ENCODE results near the gene ILRUN. TPM values are rescaled to one million over a fixed set of nuclear protein-coding genes. Genes with fewer than 3 reads are reported as not detected.

ILRUN gene
- total and polyA plus RNA-seq, 9 of the 15 experiments (the other 6 are each of a cell fraction or from before 2014, with no cell fraction given) = 24.9 to 78.9 (median 53.4) TPM

DNA sequence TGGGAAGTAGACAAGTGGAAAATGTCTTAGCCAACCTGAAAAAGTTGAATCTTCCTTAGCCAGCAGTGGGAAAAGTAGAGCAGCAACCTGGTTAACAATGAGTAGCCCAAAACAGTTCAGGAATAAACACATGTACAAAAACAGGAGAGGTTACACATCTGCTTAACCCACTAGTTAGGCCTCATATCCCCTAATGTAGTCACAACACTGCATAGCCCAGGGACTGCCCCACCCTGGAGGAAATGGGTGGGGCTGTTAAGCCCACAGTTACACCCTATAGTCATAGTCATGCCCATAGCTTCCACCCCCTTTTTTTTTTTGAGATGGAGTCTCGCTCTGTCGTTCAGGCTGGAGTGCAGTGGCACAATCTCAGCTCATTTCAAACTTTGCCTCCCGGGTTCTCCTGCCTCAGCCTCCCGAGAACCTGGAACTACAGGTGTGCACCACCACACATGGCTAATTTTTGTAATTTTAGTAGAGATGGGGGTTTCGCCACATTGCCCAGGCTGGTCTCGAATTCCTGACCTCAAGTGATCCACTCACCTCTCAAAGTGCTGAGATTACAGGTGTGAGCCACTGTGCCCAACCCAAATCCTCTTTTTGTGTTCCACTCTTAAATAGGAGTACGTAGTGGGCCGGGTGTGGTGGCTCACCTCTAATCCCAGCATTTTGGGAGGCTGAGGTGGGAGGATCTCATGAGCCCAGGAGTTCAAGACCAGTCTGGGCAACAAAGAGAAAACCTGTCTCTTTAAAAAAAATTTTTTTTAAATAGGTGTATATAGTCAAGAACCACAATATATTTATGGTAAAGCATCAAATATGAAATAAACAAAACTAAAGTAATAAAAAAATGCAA, 24.5 kb downstream of the ILRUN start (continued):
- TF ChIP-seq ZNF282 (CRISPR knock-in tag; IDR thresholded peaks at IDR 0.05) (no peak), RBM17 (IDR thresholded peaks at IDR 0.05; ENCODE audit: borderline replicate concordance, low read depth, low read length) (no peak), XRCC3 (IDR thresholded peaks at IDR 0.05) (no peak), SMARCE1 (IDR thresholded peaks at IDR 0.05) (peak; percentile 39; the same call in 1 of the 2 replicates), ELF2 (CRISPR knock-in tag; IDR thresholded peaks at IDR 0.05) (no peak), CEBPG (CRISPR knock-in tag; IDR thresholded peaks at IDR 0.05) (no peak), CEBPG (tag; conservative IDR thresholded peaks at IDR 0.05 in 1 of 2, IDR thresholded peaks at IDR 0.05 in 1 of 2) (no peak), DDX20 (tag; IDR thresholded peaks at IDR 0.05; ENCODE audit: low read depth) (no peak), BCL6 (CRISPR knock-in tag; IDR thresholded peaks at IDR 0.05) (no peak), CHD4 (IDR thresholded peaks at IDR 0.05; ENCODE audit: insufficient read depth, insufficient replicate concordance, low read depth, low read length, poor library complexity, severe bottlenecking) (no peak), HCFC1 (IDR thresholded peaks at IDR 0.05; ENCODE audit: low read depth, low read length) (no peak), ZNF24 (IDR thresholded peaks at IDR 0.05) (0 out of 2 replicates have a peak, but pooled peaks have one; percentile 9)
- TF ChIP-seq, protein P1, sequence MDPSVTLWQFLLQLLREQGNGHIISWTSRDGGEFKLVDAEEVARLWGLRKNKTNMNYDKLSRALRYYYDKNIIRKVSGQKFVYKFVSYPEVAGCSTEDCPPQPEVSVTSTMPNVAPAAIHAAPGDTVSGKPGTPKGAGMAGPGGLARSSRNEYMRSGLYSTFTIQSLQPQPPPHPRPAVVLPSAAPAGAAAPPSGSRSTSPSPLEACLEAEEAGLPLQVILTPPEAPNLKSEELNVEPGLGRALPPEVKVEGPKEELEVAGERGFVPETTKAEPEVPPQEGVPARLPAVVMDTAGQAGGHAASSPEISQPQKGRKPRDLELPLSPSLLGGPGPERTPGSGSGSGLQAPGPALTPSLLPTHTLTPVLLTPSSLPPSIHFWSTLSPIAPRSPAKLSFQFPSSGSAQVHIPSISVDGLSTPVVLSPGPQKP (CRISPR knock-in tag; IDR thresholded peaks at IDR 0.05) = no peak
- TF ChIP-seq, protein P2, sequence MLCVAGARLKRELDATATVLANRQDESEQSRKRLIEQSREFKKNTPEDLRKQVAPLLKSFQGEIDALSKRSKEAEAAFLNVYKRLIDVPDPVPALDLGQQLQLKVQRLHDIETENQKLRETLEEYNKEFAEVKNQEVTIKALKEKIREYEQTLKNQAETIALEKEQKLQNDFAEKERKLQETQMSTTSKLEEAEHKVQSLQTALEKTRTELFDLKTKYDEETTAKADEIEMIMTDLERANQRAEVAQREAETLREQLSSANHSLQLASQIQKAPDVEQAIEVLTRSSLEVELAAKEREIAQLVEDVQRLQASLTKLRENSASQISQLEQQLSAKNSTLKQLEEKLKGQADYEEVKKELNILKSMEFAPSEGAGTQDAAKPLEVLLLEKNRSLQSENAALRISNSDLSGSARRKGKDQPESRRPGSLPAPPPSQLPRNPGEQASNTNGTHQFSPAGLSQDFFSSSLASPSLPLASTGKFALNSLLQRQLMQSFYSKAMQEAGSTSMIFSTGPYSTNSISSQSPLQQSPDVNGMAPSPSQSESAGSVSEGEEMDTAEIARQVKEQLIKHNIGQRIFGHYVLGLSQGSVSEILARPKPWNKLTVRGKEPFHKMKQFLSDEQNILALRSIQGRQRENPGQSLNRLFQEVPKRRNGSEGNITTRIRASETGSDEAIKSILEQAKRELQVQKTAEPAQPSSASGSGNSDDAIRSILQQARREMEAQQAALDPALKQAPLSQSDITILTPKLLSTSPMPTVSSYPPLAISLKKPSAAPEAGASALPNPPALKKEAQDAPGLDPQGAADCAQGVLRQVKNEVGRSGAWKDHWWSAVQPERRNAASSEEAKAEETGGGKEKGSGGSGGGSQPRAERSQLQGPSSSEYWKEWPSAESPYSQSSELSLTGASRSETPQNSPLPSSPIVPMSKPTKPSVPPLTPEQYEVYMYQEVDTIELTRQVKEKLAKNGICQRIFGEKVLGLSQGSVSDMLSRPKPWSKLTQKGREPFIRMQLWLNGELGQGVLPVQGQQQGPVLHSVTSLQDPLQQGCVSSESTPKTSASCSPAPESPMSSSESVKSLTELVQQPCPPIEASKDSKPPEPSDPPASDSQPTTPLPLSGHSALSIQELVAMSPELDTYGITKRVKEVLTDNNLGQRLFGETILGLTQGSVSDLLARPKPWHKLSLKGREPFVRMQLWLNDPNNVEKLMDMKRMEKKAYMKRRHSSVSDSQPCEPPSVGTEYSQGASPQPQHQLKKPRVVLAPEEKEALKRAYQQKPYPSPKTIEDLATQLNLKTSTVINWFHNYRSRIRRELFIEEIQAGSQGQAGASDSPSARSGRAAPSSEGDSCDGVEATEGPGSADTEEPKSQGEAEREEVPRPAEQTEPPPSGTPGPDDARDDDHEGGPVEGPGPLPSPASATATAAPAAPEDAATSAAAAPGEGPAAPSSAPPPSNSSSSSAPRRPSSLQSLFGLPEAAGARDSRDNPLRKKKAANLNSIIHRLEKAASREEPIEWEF (CRISPR knock-in tag; IDR thresholded peaks at IDR 0.05) = no peak
- TF ChIP-seq, protein P3, sequence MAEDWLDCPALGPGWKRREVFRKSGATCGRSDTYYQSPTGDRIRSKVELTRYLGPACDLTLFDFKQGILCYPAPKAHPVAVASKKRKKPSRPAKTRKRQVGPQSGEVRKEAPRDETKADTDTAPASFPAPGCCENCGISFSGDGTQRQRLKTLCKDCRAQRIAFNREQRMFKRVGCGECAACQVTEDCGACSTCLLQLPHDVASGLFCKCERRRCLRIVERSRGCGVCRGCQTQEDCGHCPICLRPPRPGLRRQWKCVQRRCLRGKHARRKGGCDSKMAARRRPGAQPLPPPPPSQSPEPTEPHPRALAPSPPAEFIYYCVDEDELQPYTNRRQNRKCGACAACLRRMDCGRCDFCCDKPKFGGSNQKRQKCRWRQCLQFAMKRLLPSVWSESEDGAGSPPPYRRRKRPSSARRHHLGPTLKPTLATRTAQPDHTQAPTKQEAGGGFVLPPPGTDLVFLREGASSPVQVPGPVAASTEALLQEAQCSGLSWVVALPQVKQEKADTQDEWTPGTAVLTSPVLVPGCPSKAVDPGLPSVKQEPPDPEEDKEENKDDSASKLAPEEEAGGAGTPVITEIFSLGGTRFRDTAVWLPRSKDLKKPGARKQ (CRISPR knock-in tag; IDR thresholded peaks at IDR 0.05) = no peak
- TF ChIP-seq, protein P4, sequence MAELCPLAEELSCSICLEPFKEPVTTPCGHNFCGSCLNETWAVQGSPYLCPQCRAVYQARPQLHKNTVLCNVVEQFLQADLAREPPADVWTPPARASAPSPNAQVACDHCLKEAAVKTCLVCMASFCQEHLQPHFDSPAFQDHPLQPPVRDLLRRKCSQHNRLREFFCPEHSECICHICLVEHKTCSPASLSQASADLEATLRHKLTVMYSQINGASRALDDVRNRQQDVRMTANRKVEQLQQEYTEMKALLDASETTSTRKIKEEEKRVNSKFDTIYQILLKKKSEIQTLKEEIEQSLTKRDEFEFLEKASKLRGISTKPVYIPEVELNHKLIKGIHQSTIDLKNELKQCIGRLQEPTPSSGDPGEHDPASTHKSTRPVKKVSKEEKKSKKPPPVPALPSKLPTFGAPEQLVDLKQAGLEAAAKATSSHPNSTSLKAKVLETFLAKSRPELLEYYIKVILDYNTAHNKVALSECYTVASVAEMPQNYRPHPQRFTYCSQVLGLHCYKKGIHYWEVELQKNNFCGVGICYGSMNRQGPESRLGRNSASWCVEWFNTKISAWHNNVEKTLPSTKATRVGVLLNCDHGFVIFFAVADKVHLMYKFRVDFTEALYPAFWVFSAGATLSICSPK (IDR thresholded peaks at IDR 0.05; ENCODE audit: borderline replicate concordance) = no peak

Data from K562 (cell line).